Esophagus muscularis mucosa (tissue), 4 donors: Measurements from ENCODE around the gene CEP20. TPM values are rescaled to one million over a fixed set of nuclear protein-coding genes. Genes with fewer than 3 reads are reported as not detected.

Experiments used
- DNase-seq: peaks from one replicate; pipeline ENCODE4 v3.0.0-alpha.2; 2017; ENCODE audit errors: extremely low spot score
- H3K27ac ChIP-seq, 4 donors: fragments of 200-600 bp; sonication (generic); replicated peaks in 1 of 4; 1 replicate in 3 of 4; 2 replicates in 1 of 4; pipeline ENCODE4 v1.5.1; 2016 to 2019; ENCODE audit warnings: mild to moderate bottlenecking in 1 of 4
- H3K27me3 ChIP-seq, 4 donors: fragments of 200-600 bp; sonication (generic); one replicate each; pipeline versions ENCODE4 v1.5.1 to v1.6.0; 2016 to 2019
- H3K36me3 ChIP-seq, 4 donors: fragments of 200-600 bp; sonication (generic); one replicate each; pipeline ENCODE4 v1.5.1; 2016 to 2019
- H3K4me1 ChIP-seq, 4 donors: fragments of 200-600 bp; sonication (generic); one replicate each; pipeline ENCODE4 v1.5.1; 2016 to 2019
- H3K4me3 ChIP-seq, 4 donors: fragments of 200-600 bp; sonication (generic); 1 replicate in 2 of 4; 2 replicates in 2 of 4; pipeline ENCODE4 v1.5.1; 2016 to 2019; ENCODE audit warnings: mild to moderate bottlenecking in 4 of 4, moderate library complexity in 1 of 4
- H3K9me3 ChIP-seq, 4 donors: fragments of 200-600 bp; sonication (generic); 1 replicate in 3 of 4; 2 replicates in 1 of 4; pipeline ENCODE4 v1.5.1; 2016 to 2019
- CTCF ChIP-seq, 3 experiments: fragments of 200-600 bp in 2 of 3; fragments of 450-650 bp in 1 of 3; sonication (generic) in 2 of 3; IDR thresholded peaks; one replicate each; pipeline ENCODE4 v1.5.1; 2017 to 2019; ENCODE audit warnings: antibody characterized with exemption in 3 of 3, mild to moderate bottlenecking in 2 of 3, moderate library complexity in 1 of 3
- EP300 ChIP-seq: sonication (generic); formaldehyde crosslinking; IDR thresholded peaks from one replicate; pipeline ENCODE4 v1.6.1; 2017; ENCODE audit warnings: antibody characterized with exemption
- POLR2A ChIP-seq: fragments of 450-650 bp; IDR thresholded peaks from one replicate; pipeline ENCODE4 v1.6.1; 2017; ENCODE audit warnings: antibody characterized with exemption, moderate library complexity, mild to moderate bottlenecking, low read depth
- POLR2AphosphoS5 ChIP-seq, 2 donors: sonication (generic); formaldehyde crosslinking; IDR thresholded peaks; one replicate each; pipeline ENCODE4 v1.6.1; 2017; ENCODE audit warnings: antibody characterized with exemption in 2 of 2
- WGBS: methylation state at CpG from one replicate; pipeline ENCODE4 v1.1.5; 2018; 5-methylcytosine and 5-hydroxymethylcytosine counted together
- intact Hi-C: fragments of 100-400 bp; cut with DNase I; formaldehyde crosslinking; loops from one replicate; pipeline ENCODE4 v1.15.1; 2023
- total RNA-seq, 4 donors: library from RNA; depleted of rRNA; stranded (reverse); fragments of >200 nt; gene quantifications; one replicate each; pipeline versions ENCODE4 v1.1.0 to v1.2.1, GENCODE V29; 2016

CEP20 gene
- total RNA-seq, 4 donors from 2014 or later, result 25.2 to 36.1 (median 32.0) TPM

GRCh38 chr16:15873301-15873700 lies 15.1 kb downstream of the CEP20 start:
- no peak overlapping the region for H3K4me3 ChIP-seq
- H3K4me1 ChIP-seq, result peaks cover 7 to 66% (median 63%) of the 10 kb centered on the region in 4 donors
- H3K27me3 ChIP-seq, result no peaks in the 10 kb centered on the region
- WGBS, result 63% methylated on average over 2 of the region's 2 CpGs
- TF ChIP-seq EP300 (no peak), CTCF (IDR thresholded peaks at IDR 0.05) (no peak), POLR2AphosphoS5 (IDR thresholded peaks at IDR 0.05) (no peak), POLR2A (no peak)
- peaks cover 0 to 75% (median 40%) of the 10 kb centered on the region in 4 donors for H3K36me3 ChIP-seq
- H3K9me3 ChIP-seq, result no peaks in the 10 kb centered on the region
- H3K27ac ChIP-seq, result peak overlapping the region; percentile 67 to 95 (median 81)
- intact Hi-C loops, result loop anchor here (5.0 kb wide), 1 partner anchor 254 kb away; no protein-coding TSS in a partner anchor
- DNase-seq, result no peak

- DNase-seq, result no peak
- Histone ChIP-seq H3K27me3 (no peaks in the 10 kb centered on the region), H3K36me3 (peaks cover 0 to 83% (median 27%) of the 10 kb centered on the region in 4 donors), H3K27ac (peak overlapping the region; percentile 66 to 98 (median 95)), H3K4me3 (no peak overlapping the region), H3K4me1 (peaks cover 6 to 91% (median 89%) of the 10 kb centered on the region in 4 donors), H3K9me3 (no peaks in the 10 kb centered on the region)
- intact Hi-C loops, result loop anchor here (5.0 kb wide), 1 partner anchor 257 kb away; no protein-coding TSS in a partner anchor
- 78% methylated on average over 5 of the region's 5 CpGs for WGBS
- TF ChIP-seq EP300, result no peak
- no peak for TF ChIP-seq POLR2A
- TF ChIP-seq CTCF (IDR thresholded peaks at IDR 0.05), result no peak
- TF ChIP-seq POLR2AphosphoS5 (IDR thresholded peaks at IDR 0.05), result no peak
These were observed 18.4 kb downstream of the CEP20 start for GRCh38 chr16:15870011-15870410.

GRCh38 chr16:15866451-15866850 lies 22.0 kb downstream of the CEP20 start:
- Histone ChIP-seq H3K27ac (peak overlapping the region; percentile 95 to 98 (median 95)), H3K4me1 (peaks cover 0 to 95% (median 84%) of the 10 kb centered on the region in 4 donors), H3K4me3 (peak overlapping the region in 1 of 4 donors; percentile 9), H3K9me3 (no peaks in the 10 kb centered on the region), H3K36me3 (peaks cover 0 to 62% (median 14%) of the 10 kb centered on the region in 4 donors), H3K27me3 (no peaks in the 10 kb centered on the region)
- intact Hi-C loops, result no loop called here
- no peak for DNase-seq
- TF ChIP-seq CTCF (IDR thresholded peaks at IDR 0.05) (no peak), POLR2AphosphoS5 (IDR thresholded peaks at IDR 0.05) (peak in 1 of 2 donors; percentile 23), POLR2A (no peak), EP300 (no peak)
- WGBS, result 50% methylated on average over 5 of the region's 5 CpGs

- Histone ChIP-seq H3K36me3 (peaks cover 0 to 55% (median 9%) of the 10 kb centered on the region in 4 donors), H3K27ac (peak overlapping the region; percentile 95 to 98 (median 95)), H3K27me3 (no peaks in the 10 kb centered on the region), H3K9me3 (no peaks in the 10 kb centered on the region), H3K4me1 (peaks cover 0 to 95% (median 84%) of the 10 kb centered on the region in 4 donors), H3K4me3 (no peak overlapping the region)
- TF ChIP-seq CTCF (IDR thresholded peaks at IDR 0.05) (no peak), EP300 (no peak), POLR2AphosphoS5 (IDR thresholded peaks at IDR 0.05) (no peak), POLR2A (no peak)
- DNase-seq, result no peak
- WGBS, result 43% methylated on average over 7 of the region's 7 CpGs
- intact Hi-C loops, result no loop called here
These were observed 22.7 kb downstream of the CEP20 start for GRCh38 chr16:15865742-15866141.

- TF ChIP-seq EP300 (no peak), POLR2AphosphoS5 (IDR thresholded peaks at IDR 0.05) (peak in 1 of 2 donors; percentile 58), CTCF (IDR thresholded peaks at IDR 0.05) (no peak), POLR2A (no peak)
- H3K4me1 ChIP-seq, result peaks cover 0 to 97% (median 84%) of the 10 kb centered on the region in 4 donors
- H3K4me3 ChIP-seq, result no peak overlapping the region
- peak overlapping the region; percentile 95 to 98 (median 95) for H3K27ac ChIP-seq
- 53% methylated on average over 5 of the region's 5 CpGs for WGBS
- H3K9me3 ChIP-seq, result no peaks in the 10 kb centered on the region
- intact Hi-C loops, result no loop called here
- H3K27me3 ChIP-seq, result no peaks in the 10 kb centered on the region
- DNase-seq, result no peak
- H3K36me3 ChIP-seq, result peaks cover 0 to 47% (median 5%) of the 10 kb centered on the region in 4 donors
These were observed 23.5 kb downstream of the CEP20 start for GRCh38 chr16:15864939-15865338.
